Measurements from ENCODE around the gene KIF26B. TPM values are rescaled to one million over a fixed set of nuclear protein-coding genes. Genes with fewer than 3 reads are reported as not detected.

KIF26B gene
- polyA plus RNA-seq, 3 donors = 29.8 to 33.7 (median 30.3) TPM

DNA sequence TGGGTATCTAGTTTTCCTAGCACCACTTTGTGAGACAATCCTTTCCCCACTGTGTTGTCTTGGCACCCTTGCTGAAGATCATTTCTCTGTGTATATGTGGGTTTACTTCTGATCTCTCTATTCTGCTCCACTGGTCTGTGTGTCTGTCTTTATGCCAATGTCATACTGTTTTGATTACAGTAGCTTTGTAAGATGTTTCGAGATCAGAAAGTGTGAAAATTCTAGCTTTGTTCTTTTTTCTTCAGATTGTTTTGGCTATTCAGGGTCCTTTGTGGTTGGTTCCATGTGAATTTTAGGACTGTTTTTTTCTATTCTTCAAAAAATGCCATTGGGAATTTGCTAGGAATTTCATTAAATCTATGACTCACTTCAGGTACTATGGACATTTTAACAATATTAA lies 116.2 kb downstream of the KIF26B start:
- DNase-seq (ENCODE audit: low read depth in 3 of 3, low spot score in 2 of 3) = no peak

DNA sequence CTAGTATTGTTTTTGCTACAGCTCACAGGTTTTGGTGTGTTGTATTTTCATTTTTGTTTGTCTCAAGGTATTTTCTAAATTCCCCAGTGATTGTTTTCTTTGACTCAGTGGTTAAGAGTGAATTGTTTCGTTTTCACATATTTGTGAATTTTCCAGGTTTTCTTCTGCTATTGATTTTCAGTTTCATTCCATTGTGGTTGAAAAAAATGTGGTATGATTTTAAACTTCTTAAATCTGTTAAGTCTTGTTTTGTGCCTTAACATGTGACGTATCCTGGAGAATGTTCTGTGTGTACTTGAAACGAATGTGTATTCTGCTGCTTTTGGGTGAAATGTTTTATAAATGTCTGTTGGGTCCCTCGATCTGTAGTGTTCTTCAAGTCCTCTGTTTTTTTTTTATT lies 117.9 kb downstream of the KIF26B start:
- DNase-seq (ENCODE audit: low read depth in 3 of 3, low spot score in 2 of 3) = no peak

DNA sequence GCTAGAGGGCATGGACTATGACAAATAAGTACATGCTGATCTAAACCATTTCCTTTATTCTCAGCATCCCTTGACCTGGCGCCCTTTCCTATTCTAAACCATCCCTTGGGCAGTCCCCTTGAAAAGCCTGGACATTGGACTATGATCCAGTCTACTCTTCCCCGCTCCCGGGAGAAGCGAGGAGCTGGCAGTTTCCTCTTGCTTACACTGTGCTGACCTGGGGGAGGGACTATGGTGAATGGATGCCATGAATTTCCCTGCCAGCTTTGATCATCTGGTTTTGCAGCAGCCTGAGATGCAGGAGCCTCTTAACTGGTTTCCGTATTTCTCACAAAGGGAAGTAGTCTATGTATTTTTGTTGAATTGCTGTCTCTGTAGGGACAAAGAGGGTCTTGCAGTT lies 121.7 kb downstream of the KIF26B start:
- no peak for DNase-seq (ENCODE audit: low read depth in 3 of 3, low spot score in 2 of 3)

GRCh38 chr1:245277276-245277675 lies 122.5 kb downstream of the KIF26B start:
- no peak for DNase-seq (ENCODE audit: low read depth in 3 of 3, low spot score in 2 of 3)

DNA sequence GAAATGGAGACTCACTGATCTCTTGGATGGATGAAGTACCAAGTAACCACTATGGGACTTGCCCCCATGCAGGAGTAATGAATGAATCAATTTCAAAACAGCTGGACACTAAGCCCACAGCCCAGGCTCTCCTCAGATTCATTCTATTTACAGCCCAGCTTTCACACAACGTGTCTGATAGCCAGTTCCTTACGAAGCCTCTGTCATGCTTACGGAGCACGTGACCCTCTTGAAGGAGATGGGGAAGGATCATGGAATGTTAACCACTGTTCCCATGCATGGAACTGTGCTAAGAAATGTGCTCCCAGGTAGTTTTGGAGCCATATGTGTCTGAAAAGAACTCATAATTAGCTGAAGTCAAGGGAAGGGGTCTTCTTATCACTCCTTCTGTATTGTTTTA lies 124.1 kb downstream of the KIF26B start:
- no peak for DNase-seq (ENCODE audit: low read depth in 3 of 3, low spot score in 2 of 3)

- DNase-seq (ENCODE audit: low read depth in 3 of 3, low spot score in 2 of 3) = no peak
Observed at GRCh38 chr1:245279346-245279745, 124.6 kb downstream of the KIF26B start.

- no peak for DNase-seq (ENCODE audit: low read depth in 3 of 3, low spot score in 2 of 3)
Observed at GRCh38 chr1:245283001-245283400, 128.2 kb downstream of the KIF26B start.

DNA sequence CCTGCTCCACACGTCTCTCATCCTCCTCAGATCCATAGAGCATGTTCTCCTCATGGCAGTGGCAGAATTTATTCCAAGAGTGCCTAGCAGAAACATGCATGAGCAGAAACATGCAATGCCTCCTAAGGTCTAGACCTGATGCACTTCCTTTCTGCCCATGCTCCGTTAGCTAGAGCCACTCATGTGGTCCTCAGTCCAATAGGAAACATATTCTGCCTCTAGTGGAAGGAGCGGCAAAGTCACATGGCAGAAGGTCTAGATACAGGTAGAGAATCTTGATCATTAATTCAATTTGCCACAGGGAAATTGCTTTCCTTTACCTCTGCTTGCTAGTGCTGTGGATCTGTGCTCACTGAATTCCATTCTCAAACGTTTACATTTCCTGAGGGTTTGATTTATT lies 130.4 kb downstream of the KIF26B start:
- DNase-seq (ENCODE audit: low read depth in 3 of 3, low spot score in 2 of 3) = no peak

DNA sequence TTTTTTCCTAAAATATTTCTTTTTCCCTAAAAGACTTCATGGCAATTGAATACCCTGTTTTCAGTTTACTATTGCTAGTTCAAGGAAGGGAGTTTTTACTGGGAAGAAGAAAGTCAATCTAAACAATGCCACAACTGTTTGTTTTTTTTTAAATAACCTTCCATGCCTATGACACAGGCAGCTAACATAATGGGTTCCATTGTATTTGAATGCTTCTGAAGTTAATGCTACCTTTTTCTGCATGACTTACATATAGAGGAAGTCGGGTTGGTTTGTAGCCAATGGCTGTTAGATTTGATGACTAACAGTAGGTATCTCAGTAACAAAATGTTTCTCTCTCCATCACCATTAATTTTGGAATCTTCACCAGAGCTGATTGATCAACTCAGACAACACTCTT lies 134.0 kb downstream of the KIF26B start:
- no peak for DNase-seq (ENCODE audit: low read depth in 3 of 3, low spot score in 2 of 3)

GRCh38 chr1:245290836-245291235 lies 136.1 kb downstream of the KIF26B start:
- DNase-seq (ENCODE audit: low read depth in 3 of 3, low spot score in 2 of 3) = no peak

DNA sequence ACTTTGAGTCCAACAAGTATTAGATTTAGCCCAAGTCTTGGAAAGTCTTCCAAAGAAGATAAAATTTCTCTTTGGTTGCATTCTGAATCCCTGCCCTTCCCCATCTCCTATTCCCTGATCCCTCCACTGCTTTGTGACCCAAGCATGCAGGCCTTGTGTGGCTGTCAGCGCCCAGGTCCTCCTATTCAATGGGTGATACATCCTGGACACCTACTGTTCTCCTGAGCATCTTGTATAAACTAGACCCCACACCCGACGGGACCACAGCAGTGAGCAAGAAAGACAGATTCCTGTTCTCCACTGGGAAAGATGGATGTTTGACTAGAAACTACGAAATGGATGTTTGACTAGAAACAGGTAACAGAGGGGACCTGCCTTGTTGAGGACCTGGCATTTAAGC lies 136.6 kb downstream of the KIF26B start:
- DNase-seq (ENCODE audit: low read depth in 3 of 3, low spot score in 2 of 3) = no peak

DNA sequence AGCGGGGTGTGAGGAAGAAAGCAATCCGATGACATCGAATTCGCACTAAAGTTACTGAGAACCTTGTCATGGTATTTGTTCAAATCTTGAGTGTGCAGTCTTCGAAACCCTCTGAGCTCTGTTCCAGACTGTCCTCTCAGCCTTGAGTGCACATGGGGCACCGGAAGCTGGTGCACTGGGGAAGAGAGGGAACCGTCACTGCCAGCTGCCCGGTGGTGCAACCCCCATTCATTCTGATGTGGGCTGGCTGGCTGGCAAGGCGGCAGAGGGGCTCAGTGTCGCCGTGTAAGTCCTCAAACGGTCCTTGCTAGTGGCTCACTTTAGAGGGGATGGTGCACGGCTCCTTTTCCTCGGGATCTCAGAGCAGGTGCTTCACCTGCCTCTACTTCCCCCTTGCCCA lies 137.4 kb downstream of the KIF26B start:
- DNase-seq (ENCODE audit: low read depth in 3 of 3, low spot score in 2 of 3) = no peak

GRCh38 chr1:245292553-245292952 lies 137.8 kb downstream of the KIF26B start:
- DNase-seq (ENCODE audit: low read depth in 3 of 3, low spot score in 2 of 3) = no peak

- DNase-seq (ENCODE audit: low read depth in 3 of 3, low spot score in 2 of 3) = no peak
Observed at GRCh38 chr1:245294020-245294419, 139.2 kb downstream of the KIF26B start.

GRCh38 chr1:245298781-245299180 lies 144.0 kb downstream of the KIF26B start:
- no peak for DNase-seq (ENCODE audit: low read depth in 3 of 3, low spot score in 2 of 3)

- DNase-seq (ENCODE audit: low read depth in 3 of 3, low spot score in 2 of 3) = no peak
Observed at GRCh38 chr1:245301162-245301580, 146.4 kb downstream of the KIF26B start.

DNA sequence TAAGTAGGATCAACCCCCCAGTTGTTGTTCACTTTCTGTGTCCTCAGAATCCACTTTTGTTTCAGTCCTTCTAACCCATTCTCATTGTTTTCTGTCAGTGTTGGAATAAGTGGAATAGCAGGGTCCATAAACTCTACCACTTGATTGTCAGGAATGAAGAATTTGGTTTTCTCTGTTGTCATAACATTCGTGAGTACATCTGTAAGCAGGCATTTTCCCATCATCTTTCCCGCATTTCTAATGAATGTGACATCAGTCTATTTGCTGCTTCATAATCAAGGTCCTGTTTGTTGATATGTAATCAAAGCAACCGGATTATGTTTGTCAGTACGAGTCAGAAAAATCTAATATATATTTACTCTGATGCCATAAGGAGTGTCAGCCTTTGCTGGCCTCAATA lies 147.1 kb downstream of the KIF26B start:
- DNase-seq (ENCODE audit: low read depth in 3 of 3, low spot score in 2 of 3) = no peak

DNA sequence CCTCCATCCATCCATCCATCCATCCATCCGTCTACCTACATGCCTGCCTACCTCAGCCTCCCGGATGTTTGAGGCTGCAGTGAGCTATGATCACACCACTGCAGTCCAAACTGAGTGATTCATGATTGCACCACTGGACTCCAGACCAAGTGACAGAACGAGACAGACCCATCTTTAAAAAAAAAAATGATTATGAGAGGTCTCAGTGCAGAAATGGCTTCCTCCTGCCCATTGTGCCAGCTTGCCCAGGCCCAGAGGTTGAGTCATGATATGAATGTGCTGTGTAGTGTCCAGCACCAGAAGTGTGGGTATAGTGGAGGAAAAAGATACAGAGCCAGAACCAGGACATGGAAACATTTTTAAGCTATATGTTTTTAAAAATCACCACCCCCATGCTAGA lies 149.9 kb downstream of the KIF26B start:
- DNase-seq (ENCODE audit: low read depth in 3 of 3, low spot score in 2 of 3) = no peak

- DNase-seq (ENCODE audit: low read depth in 3 of 3, low spot score in 2 of 3) = no peak
Observed at GRCh38 chr1:245306020-245306419, 151.2 kb downstream of the KIF26B start.

GRCh38 chr1:245306628-245307410 lies 152.0 kb downstream of the KIF26B start:
- no peak for DNase-seq (ENCODE audit: low read depth in 3 of 3, low spot score in 2 of 3)

- DNase-seq (ENCODE audit: low read depth in 3 of 3, low spot score in 2 of 3) = no peak
Observed at GRCh38 chr1:245310571-245311531, 156.1 kb downstream of the KIF26B start.
